Gastrocnemius medialis (tissue), 4 donors: ENCODE results near the gene NFKBIB. TPM values are rescaled to one million over a fixed set of nuclear protein-coding genes. Genes with fewer than 3 reads are reported as not detected.
"Not testable (repeated sequence)": the region's sequence is repeated elsewhere in the genome, so short reads cannot be mapped to it uniquely, and the experiment has no call there.

ENCODE experiments used
- ATAC-seq, 2 donors: fragments of 150-250 bp; one replicate each; pipeline ENCODE4 v1.9.1; 2016
- DNase-seq, 2 donors: peaks; one replicate each; pipeline ENCODE4 v3.0.0-alpha.2; 2019
- H3K27ac ChIP-seq, 4 donors: fragments of 200-600 bp; sonication (generic); 1 replicate in 1 of 4; 2 replicates in 3 of 4; pipeline ENCODE4 v1.5.1; 2016 to 2018; ENCODE audit warnings: mild to moderate bottlenecking in 2 of 4, moderate library complexity in 1 of 4
- H3K27me3 ChIP-seq, 3 donors: fragments of 200-600 bp; sonication (generic) in 2 of 3; 1 replicate in 1 of 3; 2 replicates in 2 of 3; pipeline versions ENCODE4 v1.5.1 to v1.6.0; 2016 to 2019; ENCODE audit warnings: mild to moderate bottlenecking in 1 of 3, moderate library complexity in 1 of 3
- H3K36me3 ChIP-seq, 2 donors: fragments of 200-600 bp; sonication (generic) in 1 of 2; one replicate each; pipeline ENCODE4 v1.5.1; 2017 to 2018
- H3K4me1 ChIP-seq, 2 donors: fragments of 200-600 bp; sonication (generic) in 1 of 2; one replicate each; pipeline ENCODE4 v1.5.1; 2016 to 2017; ENCODE audit warnings: mild to moderate bottlenecking in 2 of 2
- H3K4me3 ChIP-seq, 4 donors: fragments of 200-600 bp; sonication (generic) in 3 of 4; 1 replicate in 1 of 4; 2 replicates in 3 of 4; pipeline ENCODE4 v1.5.1; 2016 to 2019; ENCODE audit warnings: mild to moderate bottlenecking in 2 of 4
- H3K9me3 ChIP-seq, 3 donors: fragments of 200-600 bp; sonication (generic) in 2 of 3; 1 replicate in 1 of 3; 2 replicates in 2 of 3; pipeline ENCODE4 v1.5.1; 2016 to 2019
- POLR2A ChIP-seq, 2 donors: fragments of 450-650 bp; IDR thresholded peaks; one replicate each; pipeline ENCODE4 v1.6.1; 2017; ENCODE audit warnings: antibody characterized with exemption in 2 of 2, mild to moderate bottlenecking in 2 of 2, moderate library complexity in 2 of 2
- in situ Hi-C, 4 donors: fragments of 200-750 bp; cut with MboI; loops; one replicate each; pipeline versions ENCODE4 v1.15.0 to v1.8.0; 2017; ENCODE audit warnings: low sequenced_read_pairs in 4 of 4
- intact Hi-C: fragments of 100-400 bp; cut with DNase I; formaldehyde crosslinking; loops from one replicate; pipeline ENCODE4 v1.15.1; 2023; ENCODE audit warnings: low total_unique reads
- total RNA-seq, 4 donors: library from RNA; depleted of rRNA; stranded (reverse); fragments of >200 nt; gene quantifications; one replicate each; pipeline versions ENCODE4 v1.1.0 to v1.2.3, GENCODE V29; 2016
- TF ChIP-seq, protein P1 (sequence below), 5 experiments: fragments of 450-650 bp in 3 of 5; fragments of 200-600 bp in 2 of 5; sonication (generic) in 2 of 5; IDR thresholded peaks in 4 of 5; conservative IDR thresholded peaks in 1 of 5; 1 replicate in 4 of 5; 2 replicates in 1 of 5; pipeline ENCODE4 v1.5.1; 2016 to 2019; ENCODE audit warnings: antibody characterized with exemption in 5 of 5, mild to moderate bottlenecking in 3 of 5, moderate library complexity in 3 of 5

The NFKBIB gene
- total RNA-seq, 4 donors from 2014 or later, result 32.2 to 63.8 (median 53.6) TPM

DNA sequence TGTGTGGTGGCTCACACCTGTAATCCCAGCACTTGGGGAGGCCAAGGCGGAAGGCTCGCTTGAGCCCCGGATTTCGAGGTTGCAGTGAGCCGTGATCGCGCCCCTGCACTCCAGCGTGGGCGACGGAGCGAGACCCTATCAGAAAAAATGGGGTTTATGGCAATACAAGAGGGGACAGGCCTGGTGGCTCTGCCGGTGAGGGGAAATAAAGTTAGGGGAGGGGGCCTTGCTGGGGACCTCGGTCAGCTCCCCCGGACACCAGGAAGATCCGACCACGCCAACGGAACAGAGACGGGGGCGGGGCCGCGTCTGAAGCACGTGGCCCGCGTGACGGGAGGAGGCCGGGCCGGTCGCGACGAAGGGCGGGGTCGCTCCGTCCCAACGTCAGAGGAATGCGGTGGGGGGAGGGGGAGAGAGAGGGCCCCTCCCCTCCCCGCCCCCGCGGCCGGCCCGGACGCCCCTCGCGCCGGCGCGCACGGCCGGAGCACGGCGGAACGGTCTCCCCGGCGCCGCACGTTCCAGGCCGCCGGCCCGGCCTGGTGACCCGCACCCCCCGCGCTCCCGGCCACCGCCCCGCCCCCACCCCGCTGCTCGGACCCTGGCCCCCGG is 48.0 kb upstream of the NFKBIB start:
- Histone ChIP-seq H3K27ac (peak overlapping the region; percentile 96 to 100 (median 99)), H3K36me3 (peaks cover 0 to 12% of the 10 kb centered on the region in 2 donors), H3K4me1 (peaks cover 27 to 34% of the 10 kb centered on the region in 2 donors), H3K9me3 (no peaks in the 10 kb centered on the region), H3K4me3 (peak overlapping the region; percentile 73 to 95 (median 86)), H3K27me3 (no peaks in the 10 kb centered on the region)
- in situ Hi-C loops (loop anchor here in 1 of 4 donors (5.0 kb wide), 1 partner anchor 46 kb away; the partner anchor contains the start of genes NFKBIB and SIRT2), intact Hi-C loops (loop anchor here (1.0 to 5.0 kb wide), 3 partner anchors 11 to 561 kb away; partner anchors contain the start of gene PLEKHG2)
- TF ChIP-seq, protein P1, sequence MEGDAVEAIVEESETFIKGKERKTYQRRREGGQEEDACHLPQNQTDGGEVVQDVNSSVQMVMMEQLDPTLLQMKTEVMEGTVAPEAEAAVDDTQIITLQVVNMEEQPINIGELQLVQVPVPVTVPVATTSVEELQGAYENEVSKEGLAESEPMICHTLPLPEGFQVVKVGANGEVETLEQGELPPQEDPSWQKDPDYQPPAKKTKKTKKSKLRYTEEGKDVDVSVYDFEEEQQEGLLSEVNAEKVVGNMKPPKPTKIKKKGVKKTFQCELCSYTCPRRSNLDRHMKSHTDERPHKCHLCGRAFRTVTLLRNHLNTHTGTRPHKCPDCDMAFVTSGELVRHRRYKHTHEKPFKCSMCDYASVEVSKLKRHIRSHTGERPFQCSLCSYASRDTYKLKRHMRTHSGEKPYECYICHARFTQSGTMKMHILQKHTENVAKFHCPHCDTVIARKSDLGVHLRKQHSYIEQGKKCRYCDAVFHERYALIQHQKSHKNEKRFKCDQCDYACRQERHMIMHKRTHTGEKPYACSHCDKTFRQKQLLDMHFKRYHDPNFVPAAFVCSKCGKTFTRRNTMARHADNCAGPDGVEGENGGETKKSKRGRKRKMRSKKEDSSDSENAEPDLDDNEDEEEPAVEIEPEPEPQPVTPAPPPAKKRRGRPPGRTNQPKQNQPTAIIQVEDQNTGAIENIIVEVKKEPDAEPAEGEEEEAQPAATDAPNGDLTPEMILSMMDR (IDR thresholded peaks at IDR 0.05 in 4 of 5, conservative IDR thresholded peaks at IDR 0.05 in 1 of 5), result no peak
- peak; percentile 94 to 96 for TF ChIP-seq POLR2A (IDR thresholded peaks at IDR 0.05)
- ATAC-seq, result peak; percentile 32
- peak; percentile 92 to 93 for DNase-seq

DNA sequence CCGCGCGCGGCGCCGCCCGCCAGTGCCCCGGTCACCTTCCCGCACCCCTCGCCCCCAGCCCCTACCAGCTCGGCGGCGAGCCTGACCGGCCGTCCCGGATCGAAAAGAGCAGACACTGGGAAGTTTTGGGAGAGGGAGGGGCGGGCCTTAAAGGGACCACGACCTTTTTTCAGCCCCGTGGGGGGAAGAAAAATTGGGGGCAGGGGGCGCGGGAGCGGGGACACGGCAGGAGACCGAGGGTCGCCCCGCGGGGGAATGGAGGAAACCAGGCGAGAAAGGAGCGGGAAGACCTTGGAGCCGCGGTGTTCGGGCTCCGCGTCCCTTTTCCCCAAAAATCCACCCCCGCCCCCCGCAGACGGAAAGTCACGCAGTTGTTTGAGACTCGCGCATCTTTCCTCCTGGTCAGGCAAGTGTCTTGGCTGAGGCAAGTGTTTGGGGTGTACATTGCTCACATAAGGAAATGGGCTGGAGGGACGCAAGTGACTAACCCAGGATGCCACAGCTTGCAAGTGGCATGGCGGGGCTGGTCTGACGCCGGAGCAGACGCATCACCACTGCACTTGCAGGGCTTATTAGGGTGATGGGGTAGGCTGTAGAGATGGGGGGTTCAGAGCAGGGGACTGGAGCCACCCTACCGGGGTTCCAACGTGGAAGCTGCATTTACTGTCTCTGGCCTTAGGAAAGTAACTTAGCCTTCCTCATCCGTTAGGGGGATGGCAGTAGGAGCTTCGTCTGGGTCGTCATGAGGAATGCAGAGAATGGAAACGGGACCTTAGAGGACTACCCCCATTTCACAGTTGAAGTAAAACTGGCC is 47.3 kb upstream of the NFKBIB start:
- intact Hi-C loops (loop anchor here (1.0 to 5.0 kb wide), 3 partner anchors 10 to 560 kb away; partner anchors contain the start of gene PLEKHG2), in situ Hi-C loops (loop anchor here in 1 of 4 donors (5.0 kb wide), 1 partner anchor 45 kb away; the partner anchor contains the start of genes NFKBIB and SIRT2)
- ATAC-seq (no peak), DNase-seq (peak in 1 of 2 donors; percentile 49)
- H3K27me3 ChIP-seq, result no peaks in the 10 kb centered on the region
- H3K4me1 ChIP-seq, result peaks cover 20 to 27% of the 10 kb centered on the region in 2 donors
- H3K4me3 ChIP-seq, result peak overlapping the region; percentile 73 to 95 (median 86)
- TF ChIP-seq, protein P1 (IDR thresholded peaks at IDR 0.05 in 4 of 5, conservative IDR thresholded peaks at IDR 0.05 in 1 of 5), result no peak
- peak in 1 of 2 donors; percentile 13 for TF ChIP-seq POLR2A (IDR thresholded peaks at IDR 0.05)
- H3K36me3 ChIP-seq, result peaks cover 0 to 4% of the 10 kb centered on the region in 2 donors
- peak overlapping the region; percentile 96 to 100 (median 99) for H3K27ac ChIP-seq
- H3K9me3 ChIP-seq, result no peaks in the 10 kb centered on the region

DNA sequence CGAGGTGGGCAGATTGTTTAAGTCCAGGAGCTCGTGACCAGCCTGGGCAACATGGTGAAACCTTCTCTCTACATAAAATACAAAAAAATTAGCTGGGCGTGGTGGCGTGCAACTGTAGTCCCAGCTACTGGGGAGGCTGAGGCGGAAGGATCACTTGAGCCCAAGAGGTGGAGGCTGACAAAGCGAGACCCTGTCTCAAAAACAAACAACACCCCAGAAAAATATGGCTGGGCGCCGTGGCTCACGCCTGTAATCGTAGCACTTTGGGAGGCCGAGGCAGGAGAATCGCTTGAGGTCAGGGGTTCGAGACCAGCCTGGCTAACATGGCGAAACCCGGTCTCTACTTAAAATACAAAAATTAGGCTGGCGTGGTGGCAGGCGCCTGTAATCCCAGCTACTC is 46.6 kb upstream of the NFKBIB start:
- in situ Hi-C loops (loop anchor here in 1 of 4 donors (5.0 kb wide), 1 partner anchor 44 kb away; the partner anchor contains the start of genes NFKBIB and SIRT2), intact Hi-C loops (loop anchor here (5.0 kb wide), 1 partner anchor 559 kb away; the partner anchor contains the start of gene PLEKHG2)
- ATAC-seq (no peak), DNase-seq (no peak)
- H3K36me3 ChIP-seq, result no peaks in the 10 kb centered on the region
- peak overlapping the region; percentile 96 to 100 (median 99) for H3K27ac ChIP-seq
- no peaks in the 10 kb centered on the region for H3K9me3 ChIP-seq
- no peaks in the 10 kb centered on the region for H3K27me3 ChIP-seq
- peaks cover 12 to 19% of the 10 kb centered on the region in 2 donors for H3K4me1 ChIP-seq
- TF ChIP-seq POLR2A (IDR thresholded peaks at IDR 0.05), result no peak
- TF ChIP-seq, protein P1 (IDR thresholded peaks at IDR 0.05 in 4 of 5, conservative IDR thresholded peaks at IDR 0.05 in 1 of 5), result no peak
- peak overlapping the region in 3 of 4 donors; percentile 73 to 95 (median 92) for H3K4me3 ChIP-seq

DNA sequence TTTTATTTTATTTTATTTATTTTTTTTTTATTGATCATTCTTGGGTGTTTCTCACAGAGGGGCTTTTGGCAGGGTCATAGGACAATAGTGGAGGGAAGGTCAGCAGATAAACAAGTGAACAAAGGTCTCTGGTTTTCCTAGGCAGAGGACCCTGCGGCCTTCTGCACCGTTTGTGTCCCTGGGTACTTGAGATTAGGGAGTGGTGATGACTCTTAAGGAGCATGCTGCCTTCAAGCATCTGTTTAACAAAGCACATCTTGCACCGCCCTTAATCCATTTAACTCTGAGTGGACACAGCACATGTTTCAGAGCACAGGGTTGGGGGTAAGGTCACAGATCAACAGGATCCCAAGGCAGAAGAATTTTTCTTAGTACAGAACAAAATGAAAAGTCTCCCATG is 44.8 kb upstream of the NFKBIB start:
- not testable (repeated sequence) for H3K4me3 ChIP-seq, H3K9me3 ChIP-seq, ATAC-seq, H3K27ac ChIP-seq, DNase-seq, H3K27me3 ChIP-seq, H3K36me3 ChIP-seq
- in situ Hi-C loops, result loop anchor here in 1 of 4 donors (5.0 kb wide), 1 partner anchor 42 kb away; the partner anchor contains the start of genes NFKBIB and SIRT2
- intact Hi-C loops, result loop anchor here (5.0 kb wide), 1 partner anchor 557 kb away; the partner anchor contains the start of gene PLEKHG2
- peaks cover 5 to 12% of the 10 kb centered on the region in 2 donors for H3K4me1 ChIP-seq

DNA sequence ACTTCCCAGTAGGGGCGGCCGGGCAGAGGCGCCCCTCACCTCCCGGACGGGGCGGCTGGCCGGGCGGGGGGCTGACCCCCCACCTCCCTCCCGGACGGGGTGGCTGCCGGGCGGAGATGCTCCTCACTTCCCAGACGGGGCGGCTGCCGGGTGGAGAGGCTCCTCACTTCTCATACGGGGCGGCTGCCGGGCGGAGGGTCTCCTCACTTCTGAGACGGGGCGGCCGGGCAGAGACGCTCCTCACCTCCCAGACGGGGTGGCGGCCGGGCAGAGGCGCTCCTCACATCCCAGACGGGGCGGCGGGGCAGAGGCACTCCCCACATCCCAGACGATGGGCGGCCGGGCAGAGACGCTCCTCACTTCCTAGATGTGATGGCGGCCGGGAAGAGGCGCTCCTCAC is 44.0 kb upstream of the NFKBIB start:
- not testable (repeated sequence) for H3K36me3 ChIP-seq

More for the DNA sequence above, 44.0 kb upstream of the NFKBIB start:
- H3K9me3 ChIP-seq, in situ Hi-C loops, H3K27me3 ChIP-seq, ATAC-seq, H3K27ac ChIP-seq, H3K4me3 ChIP-seq, intact Hi-C loops, DNase-seq: not testable (repeated sequence)
- peaks cover 5 to 12% of the 10 kb centered on the region in 2 donors for H3K4me1 ChIP-seq
